Natural killer cell treated with Interleukin-12 subunit alpha and Interleukin-12 subunit beta and Interleukin-15 and Interleukin-18, amount 100 ng/mL, for 72 hours (primary cell): Measurements from ENCODE around the gene MYRF. TPM values are rescaled to one million over a fixed set of nuclear protein-coding genes. Genes with fewer than 3 reads are reported as not detected.

Source experiments
- ATAC-seq, 2 donors: fragments of 150-1000 bp; cut with Tn5 transposase in 1 of 2; sonication (Bioruptor Pico), chemical (Tn5 transposase) in 1 of 2; 2 replicates each; pipeline ENCODE4 v1.10.0; 2021
- DNase-seq: peaks from one replicate; pipeline ENCODE4 v3.0.0; 2022; ENCODE audit warnings: low spot score
- H3K27ac Mint-ChIP-seq, 2 donors: 1 replicate in 1 of 2; 2 replicates in 1 of 2; pipeline ENCODE4 v1.8.0; 2022; ENCODE audit warnings: mixed read lengths in 2 of 2, mild to moderate bottlenecking in 1 of 2, moderate library complexity in 1 of 2
- H3K27me3 Mint-ChIP-seq, 2 donors: 1 replicate in 1 of 2; 2 replicates in 1 of 2; pipeline ENCODE4 v1.8.0; 2022; ENCODE audit warnings: mixed read lengths in 2 of 2
- H3K36me3 Mint-ChIP-seq: one replicate; pipeline ENCODE4 v1.8.0; 2022; ENCODE audit warnings: mixed read lengths
- H3K4me1 Mint-ChIP-seq, 2 donors: 1 replicate in 1 of 2; 2 replicates in 1 of 2; pipeline ENCODE4 v1.8.0; 2022; ENCODE audit warnings: low read depth in 2 of 2, mixed read lengths in 2 of 2, mild to moderate bottlenecking in 1 of 2
- H3K4me3 Mint-ChIP-seq: one replicate; pipeline ENCODE4 v1.8.0; 2022; ENCODE audit warnings: mixed read lengths
- H3K9me3 Mint-ChIP-seq: 2 replicates; pipeline ENCODE4 v1.8.0; 2022; ENCODE audit warnings: mixed read lengths
- total RNA-seq, 2 donors: library from RNA; stranded (reverse); gene quantifications; one replicate each; pipeline ENCODE4 v1.2.3, GENCODE V29; 2022

MYRF gene
- total RNA-seq, 2 donors from 2014 or later: 3.7 to 5.5 TPM

- ATAC-seq (no peak), DNase-seq (no peak)
- Mint-ChIP-seq H3K27me3 (peaks cover 8% of the 10 kb centered on the region in 2 donors), H3K27ac (no peak overlapping the region), H3K4me3 (no peak overlapping the region), H3K9me3 (no peaks in the 10 kb centered on the region), H3K36me3 (no peaks in the 10 kb centered on the region), H3K4me1 (peaks cover 17 to 19% of the 10 kb centered on the region in 2 donors)
Observed at GRCh38 chr11:61749591-61750217, 2.7 kb upstream of the MYRF start.

GRCh38 chr11:61750631-61751273, 1.7 kb upstream of the MYRF start:
- DNase-seq: no peak
- H3K27ac Mint-ChIP-seq: no peak overlapping the region
- H3K4me1 Mint-ChIP-seq: peaks cover 17 to 20% of the 10 kb centered on the region in 2 donors
- no peak for ATAC-seq
- H3K9me3 Mint-ChIP-seq: no peaks in the 10 kb centered on the region
- peak overlapping the region; percentile 34 for H3K4me3 Mint-ChIP-seq
- peaks cover 8% of the 10 kb centered on the region in 2 donors for H3K27me3 Mint-ChIP-seq
- H3K36me3 Mint-ChIP-seq: no peaks in the 10 kb centered on the region

- H3K9me3 Mint-ChIP-seq: no peaks in the 10 kb centered on the region
- peak overlapping the region; percentile 34 for H3K4me3 Mint-ChIP-seq
- no peak for DNase-seq
- H3K4me1 Mint-ChIP-seq: peaks cover 21 to 27% of the 10 kb centered on the region in 2 donors
- H3K27ac Mint-ChIP-seq: no peak overlapping the region
- ATAC-seq: no peak
- no peaks in the 10 kb centered on the region for H3K36me3 Mint-ChIP-seq
- H3K27me3 Mint-ChIP-seq: peaks cover 8% of the 10 kb centered on the region in 2 donors
Observed at GRCh38 chr11:61751384-61751783, 1.1 kb upstream of the MYRF start.

GRCh38 chr11:61752925-61753521, 587 bp downstream of the MYRF start:
- peaks cover 8% of the 10 kb centered on the region in 2 donors for H3K27me3 Mint-ChIP-seq
- peak overlapping the region; percentile 18 to 26 for H3K27ac Mint-ChIP-seq
- H3K9me3 Mint-ChIP-seq: no peaks in the 10 kb centered on the region
- H3K4me3 Mint-ChIP-seq: peak overlapping the region; percentile 82
- no peaks in the 10 kb centered on the region for H3K36me3 Mint-ChIP-seq
- H3K4me1 Mint-ChIP-seq: peaks cover 29 to 37% of the 10 kb centered on the region in 2 donors
- ATAC-seq (no peak), DNase-seq (no peak)

GRCh38 chr11:61753672-61754071, 1.2 kb downstream of the MYRF start:
- ATAC-seq (no peak), DNase-seq (no peak)
- peaks cover 8% of the 10 kb centered on the region in 2 donors for H3K27me3 Mint-ChIP-seq
- peak overlapping the region; percentile 82 for H3K4me3 Mint-ChIP-seq
- peaks cover 29 to 37% of the 10 kb centered on the region in 2 donors for H3K4me1 Mint-ChIP-seq
- H3K27ac Mint-ChIP-seq: peak overlapping the region in 1 of 2 donors; percentile 18
- H3K9me3 Mint-ChIP-seq: no peaks in the 10 kb centered on the region
- H3K36me3 Mint-ChIP-seq: no peaks in the 10 kb centered on the region

- Mint-ChIP-seq H3K27me3 (peaks cover 8% of the 10 kb centered on the region in 2 donors), H3K4me1 (peaks cover 29 to 37% of the 10 kb centered on the region in 2 donors), H3K36me3 (no peaks in the 10 kb centered on the region), H3K27ac (peak overlapping the region; percentile 18 to 86), H3K4me3 (peak overlapping the region; percentile 54), H3K9me3 (no peaks in the 10 kb centered on the region)
- DNase-seq (no peak), ATAC-seq (no peak)
Observed at GRCh38 chr11:61754534-61755482, 2.4 kb downstream of the MYRF start.

- Mint-ChIP-seq H3K4me3 (peak overlapping the region; percentile 54), H3K27me3 (peaks cover 2 to 3% of the 10 kb centered on the region in 2 donors), H3K4me1 (peaks cover 25 to 34% of the 10 kb centered on the region in 2 donors), H3K9me3 (no peaks in the 10 kb centered on the region), H3K36me3 (no peaks in the 10 kb centered on the region), H3K27ac (peak overlapping the region; percentile 86 to 89)
- DNase-seq (no peak), ATAC-seq (no peak)
Observed at GRCh38 chr11:61756147-61756451, 3.7 kb downstream of the MYRF start.

GRCh38 chr11:61756452-61757212, 4.2 kb downstream of the MYRF start:
- H3K4me1 Mint-ChIP-seq: peaks cover 22 to 32% of the 10 kb centered on the region in 2 donors
- H3K36me3 Mint-ChIP-seq: no peaks in the 10 kb centered on the region
- DNase-seq (peak; percentile 86), ATAC-seq (peak; percentile 83 to 91)
- peak overlapping the region; percentile 54 for H3K4me3 Mint-ChIP-seq
- H3K9me3 Mint-ChIP-seq: no peaks in the 10 kb centered on the region
- no peaks in the 10 kb centered on the region for H3K27me3 Mint-ChIP-seq
- H3K27ac Mint-ChIP-seq: peak overlapping the region; percentile 86 to 89

GRCh38 chr11:61757213-61757862, 4.9 kb downstream of the MYRF start:
- H3K9me3 Mint-ChIP-seq: no peaks in the 10 kb centered on the region
- H3K4me3 Mint-ChIP-seq: no peak overlapping the region
- H3K27ac Mint-ChIP-seq: peak overlapping the region; percentile 86 to 89
- H3K4me1 Mint-ChIP-seq: peaks cover 22 to 29% of the 10 kb centered on the region in 2 donors
- no peaks in the 10 kb centered on the region for H3K36me3 Mint-ChIP-seq
- no peak for ATAC-seq
- no peak for DNase-seq
- H3K27me3 Mint-ChIP-seq: peaks cover 0 to 2% of the 10 kb centered on the region in 2 donors

GRCh38 chr11:61760946-61761345, 8.5 kb downstream of the MYRF start:
- H3K36me3 Mint-ChIP-seq: no peaks in the 10 kb centered on the region
- no peak overlapping the region for H3K27ac Mint-ChIP-seq
- no peak for ATAC-seq
- DNase-seq: no peak
- peaks cover 12 to 15% of the 10 kb centered on the region in 2 donors for H3K4me1 Mint-ChIP-seq
- no peaks in the 10 kb centered on the region for H3K9me3 Mint-ChIP-seq
- peaks cover 0 to 2% of the 10 kb centered on the region in 2 donors for H3K27me3 Mint-ChIP-seq
- H3K4me3 Mint-ChIP-seq: no peak overlapping the region

GRCh38 chr11:61761440-61762222, 9.2 kb downstream of the MYRF start:
- Mint-ChIP-seq H3K4me3 (no peak overlapping the region), H3K27me3 (peaks cover 0 to 2% of the 10 kb centered on the region in 2 donors), H3K9me3 (no peaks in the 10 kb centered on the region), H3K27ac (no peak overlapping the region), H3K36me3 (no peaks in the 10 kb centered on the region), H3K4me1 (peaks cover 5 to 8% of the 10 kb centered on the region in 2 donors)
- no peak for DNase-seq
- no peak for ATAC-seq

- Mint-ChIP-seq H3K36me3 (no peaks in the 10 kb centered on the region), H3K9me3 (no peaks in the 10 kb centered on the region), H3K4me3 (no peak overlapping the region), H3K27ac (no peak overlapping the region), H3K4me1 (peaks cover 2 to 4% of the 10 kb centered on the region in 2 donors), H3K27me3 (peaks cover 0 to 2% of the 10 kb centered on the region in 2 donors)
- ATAC-seq (no peak), DNase-seq (no peak)
Observed at GRCh38 chr11:61762223-61762615, 9.8 kb downstream of the MYRF start.
